GM18519 (cell line): ENCODE data around the gene PAPOLA.

Experiments
- ATAC-seq: cut with Tn5 transposase; IDR thresholded peaks from one replicate; pipeline ENCODE4 v1.9.1; 2021; ENCODE audit warnings: mild to moderate bottlenecking, moderate library complexity; ENCODE audit not compliant: unreplicated experiment, low FRiP score

Gene PAPOLA

GRCh38 chr14:96614481-96614881, 112.3 kb downstream of the PAPOLA start:
- no peak for ATAC-seq

- no peak for ATAC-seq
Measured at GRCh38 chr14:96616161-96616721, 114.1 kb downstream of the PAPOLA start.
